OCI-LY7 (cell line): ENCODE measurements around the gene TRPM8.

Source experiments
- EZH2phosphoT487 ChIP-seq: fragments of 200-600 bp; sonication (generic); IDR thresholded peaks from 2 replicates; pipeline ENCODE4 v1.6.1; 2018; ENCODE audit warnings: low read depth, borderline replicate concordance, mild to moderate bottlenecking, mixed run types, antibody characterized with exemption, low read length, moderate library complexity, mixed read lengths
- TF ChIP-seq, protein P1 (sequence below): fragments of 200-600 bp; sonication (generic); conservative IDR thresholded peaks from 2 replicates; pipeline ENCODE4 v1.5.1; 2014; ENCODE audit warnings: mild to moderate bottlenecking, antibody characterized with exemption, low read length, moderate library complexity, mixed read lengths

- TF ChIP-seq, protein P1, sequence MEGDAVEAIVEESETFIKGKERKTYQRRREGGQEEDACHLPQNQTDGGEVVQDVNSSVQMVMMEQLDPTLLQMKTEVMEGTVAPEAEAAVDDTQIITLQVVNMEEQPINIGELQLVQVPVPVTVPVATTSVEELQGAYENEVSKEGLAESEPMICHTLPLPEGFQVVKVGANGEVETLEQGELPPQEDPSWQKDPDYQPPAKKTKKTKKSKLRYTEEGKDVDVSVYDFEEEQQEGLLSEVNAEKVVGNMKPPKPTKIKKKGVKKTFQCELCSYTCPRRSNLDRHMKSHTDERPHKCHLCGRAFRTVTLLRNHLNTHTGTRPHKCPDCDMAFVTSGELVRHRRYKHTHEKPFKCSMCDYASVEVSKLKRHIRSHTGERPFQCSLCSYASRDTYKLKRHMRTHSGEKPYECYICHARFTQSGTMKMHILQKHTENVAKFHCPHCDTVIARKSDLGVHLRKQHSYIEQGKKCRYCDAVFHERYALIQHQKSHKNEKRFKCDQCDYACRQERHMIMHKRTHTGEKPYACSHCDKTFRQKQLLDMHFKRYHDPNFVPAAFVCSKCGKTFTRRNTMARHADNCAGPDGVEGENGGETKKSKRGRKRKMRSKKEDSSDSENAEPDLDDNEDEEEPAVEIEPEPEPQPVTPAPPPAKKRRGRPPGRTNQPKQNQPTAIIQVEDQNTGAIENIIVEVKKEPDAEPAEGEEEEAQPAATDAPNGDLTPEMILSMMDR, result no peak
- TF ChIP-seq EZH2phosphoT487, result no peak
These were observed 27.1 kb downstream of the TRPM8 start for GRCh38 chr2:233944269-233944668.
